OCI-M2 (cell line): ENCODE data around the gene CCR1.

Experiments
- DNase-seq: peaks from one replicate; lab custom pipeline; 2025; ENCODE audit not compliant: unreplicated experiment; lab: John Stamatoyannopoulos, UW

CCR1 gene

DNA sequence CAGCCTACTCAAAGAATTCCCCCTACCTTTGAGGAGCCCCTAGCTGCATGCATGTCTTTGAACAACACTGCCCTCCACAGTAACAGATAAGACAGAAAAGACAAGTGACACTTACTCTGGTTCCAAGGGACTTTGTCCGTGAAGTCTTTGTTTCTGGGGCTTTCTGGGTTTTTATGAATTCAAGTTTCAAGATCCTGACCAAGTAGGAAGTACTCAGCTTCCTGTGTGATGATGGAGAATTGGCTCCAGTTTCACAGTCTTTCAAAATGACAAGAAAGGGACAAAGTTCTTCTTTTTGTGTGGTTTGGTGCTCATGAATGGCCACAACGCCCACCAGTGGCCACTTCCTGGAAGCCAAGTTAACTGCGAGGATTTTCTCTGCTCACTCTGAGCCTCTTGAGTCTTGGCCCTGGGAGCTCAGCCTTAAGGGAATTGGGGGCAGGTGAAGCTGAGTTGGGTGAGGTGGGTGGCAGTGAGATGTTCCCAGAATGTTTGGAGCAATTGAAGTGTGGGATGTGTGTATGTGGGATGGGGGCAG is at the start of gene CCR1:
CCR1 (minus strand) TSS at position 147 of the 538 bp plus-strand sequence. CDS start 4,000 bp downstream, outside the sequence.
- no peak for DNase-seq

DNA sequence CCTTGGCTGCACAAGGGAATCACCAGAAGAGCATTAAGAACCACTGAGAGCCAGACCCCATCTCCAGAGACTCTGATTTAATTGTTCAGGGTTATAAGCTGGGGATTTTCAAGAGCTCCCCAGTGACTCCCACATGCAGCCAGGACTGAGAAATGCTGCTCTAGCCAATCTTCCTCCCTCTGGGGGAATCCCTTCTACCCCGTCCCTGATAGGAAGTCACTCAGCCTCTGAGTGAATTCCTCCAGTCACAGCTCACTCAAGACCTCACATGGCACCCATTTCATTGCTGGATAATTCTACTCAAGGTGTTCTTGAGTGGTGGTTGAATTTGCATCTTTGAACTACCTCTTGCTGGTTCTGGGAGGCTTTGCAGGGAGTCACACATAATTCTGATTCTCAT is 44.9 kb upstream of the CCR1 start:
- DNase-seq: no peak

GRCh38 chr3:46245146-46245545 is 37.0 kb upstream of the CCR1 start:
- no peak for DNase-seq

DNA sequence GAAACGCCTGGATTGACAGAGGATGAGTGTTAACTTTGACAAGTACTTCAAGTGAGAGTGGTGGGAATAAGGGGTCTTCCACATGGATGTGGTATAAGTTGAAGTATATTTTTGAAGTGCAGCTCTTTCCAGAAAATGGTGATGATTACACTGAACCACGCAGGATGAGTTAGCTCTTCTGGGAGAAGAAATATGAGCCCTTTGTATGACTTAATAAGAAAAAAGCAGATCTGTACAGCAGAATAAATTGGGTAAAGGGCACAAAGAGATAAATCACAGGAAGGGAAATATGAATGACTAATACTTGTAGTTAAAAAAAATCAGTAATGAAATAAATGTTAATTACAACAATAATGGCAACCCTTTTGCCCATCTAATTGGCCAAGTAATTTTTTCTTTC is 35.4 kb upstream of the CCR1 start:
- no peak for DNase-seq

DNA sequence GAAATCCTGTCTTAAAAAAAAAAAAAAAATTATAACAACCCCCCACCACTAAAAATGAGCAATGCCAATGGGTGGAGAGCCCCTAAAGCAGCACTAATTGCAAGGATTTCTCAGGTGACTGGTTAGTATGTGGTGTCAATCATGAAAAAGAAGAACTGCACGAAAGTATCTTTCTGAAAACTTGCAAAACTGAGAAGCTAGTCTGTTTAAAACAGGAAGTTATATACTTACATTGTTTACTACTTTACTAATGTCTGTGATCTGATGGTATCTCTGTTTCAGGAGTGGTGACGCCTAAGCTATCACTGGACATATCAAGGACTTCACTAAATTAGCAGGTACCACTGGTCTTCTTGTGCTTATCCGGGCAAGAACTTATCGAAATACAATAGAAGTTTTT is 34.0 kb upstream of the CCR1 start, which contains the start of gene CCR3:
CCR3 (plus strand) TSS at position 341 of the 400 bp plus-strand sequence. CDS start 22,699 bp downstream, outside the sequence.
- no peak for DNase-seq

- no peak for DNase-seq
Observed at GRCh38 chr3:46239952-46240351, 31.8 kb upstream of the CCR1 start.

DNA sequence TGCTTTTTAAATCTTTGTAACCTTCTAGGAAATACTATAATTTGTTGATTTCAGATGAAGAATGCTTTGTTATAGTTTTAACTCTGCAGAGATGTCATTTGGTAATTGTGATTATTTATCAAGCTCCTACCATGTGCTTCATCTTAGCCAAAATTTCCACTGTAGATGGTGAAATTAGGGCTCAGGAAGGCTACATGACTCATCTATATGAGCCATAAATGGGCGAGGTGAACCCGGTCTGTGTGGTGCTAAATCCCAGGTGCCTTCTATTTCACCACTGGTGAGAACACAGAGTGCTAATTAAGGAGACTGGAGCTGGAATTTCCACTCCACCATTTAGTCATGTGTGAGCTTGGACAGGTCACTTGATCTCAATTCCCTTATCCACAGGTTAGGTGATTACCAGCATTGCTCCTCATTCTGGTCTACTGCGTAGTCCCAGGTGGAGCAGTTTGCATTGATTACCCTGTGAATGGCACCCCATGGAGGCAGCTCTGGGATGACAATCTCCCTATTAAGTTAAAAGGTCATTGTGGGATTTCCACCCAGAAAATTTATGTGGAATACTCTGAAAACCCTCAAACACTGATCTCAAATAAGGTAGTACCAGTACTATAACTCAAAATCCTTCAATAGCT is 31.3 kb upstream of the CCR1 start:
- no peak for DNase-seq

DNA sequence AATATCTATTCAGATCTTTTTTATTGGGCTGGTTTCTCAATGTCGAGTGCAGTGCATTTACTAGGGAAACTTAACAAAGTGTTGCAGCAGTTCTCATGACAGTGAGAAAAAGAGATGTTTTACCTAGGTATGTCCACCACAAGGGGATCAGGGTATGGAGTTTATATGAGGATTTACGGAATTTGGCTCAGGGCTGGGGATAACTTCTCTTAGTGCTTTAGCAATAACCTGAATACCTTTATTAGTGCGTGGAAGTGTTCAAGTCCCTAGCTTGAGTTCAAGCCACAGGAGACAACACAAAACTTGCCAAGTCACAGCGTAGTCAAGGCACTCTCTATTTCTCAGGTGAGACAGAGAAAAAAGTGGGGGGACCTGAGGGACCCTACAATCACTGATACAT is 30.3 kb upstream of the CCR1 start:
- no peak for DNase-seq

GRCh38 chr3:46236294-46237054 is 28.4 kb upstream of the CCR1 start:
- DNase-seq: no peak

DNA sequence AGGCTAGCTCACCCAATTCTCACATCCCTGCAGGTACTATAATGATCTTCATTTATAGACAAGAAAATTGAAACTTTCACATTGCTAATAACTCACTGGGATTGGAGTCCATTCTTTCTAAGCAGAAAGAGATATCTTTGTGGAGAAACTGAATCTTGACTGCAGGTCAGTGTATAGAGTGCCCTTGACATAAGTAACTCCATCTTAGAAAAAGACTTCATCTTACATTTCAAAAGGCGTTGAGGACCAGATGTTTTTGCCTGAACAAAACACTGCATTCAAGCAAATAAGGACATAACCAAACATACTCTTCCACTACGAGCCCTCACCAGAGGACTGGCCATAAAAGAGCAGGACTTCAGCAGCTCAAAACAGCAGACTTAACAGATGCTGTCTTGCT is 27.3 kb upstream of the CCR1 start:
- DNase-seq: no peak

GRCh38 chr3:46233194-46233593 is 25.1 kb upstream of the CCR1 start:
- DNase-seq: no peak

DNA sequence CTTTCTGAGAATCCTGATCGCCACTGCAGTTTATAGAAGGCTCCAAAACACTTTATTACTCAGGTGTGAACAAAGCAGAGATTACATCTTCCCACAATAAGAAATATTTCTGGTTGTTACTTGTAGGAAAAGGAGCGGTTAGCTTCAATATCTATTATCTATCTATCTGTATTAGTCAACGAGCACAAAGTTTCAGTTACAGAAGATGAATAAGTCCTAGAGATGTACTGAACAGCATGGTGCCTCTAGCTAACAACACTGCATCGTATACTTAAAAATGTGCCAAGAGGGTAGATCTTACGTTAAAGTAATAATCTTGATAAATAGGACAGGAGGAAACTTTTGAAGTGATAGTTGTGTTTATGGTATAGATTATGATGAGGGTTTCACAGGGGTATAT is 23.2 kb upstream of the CCR1 start:
- DNase-seq: no peak

DNA sequence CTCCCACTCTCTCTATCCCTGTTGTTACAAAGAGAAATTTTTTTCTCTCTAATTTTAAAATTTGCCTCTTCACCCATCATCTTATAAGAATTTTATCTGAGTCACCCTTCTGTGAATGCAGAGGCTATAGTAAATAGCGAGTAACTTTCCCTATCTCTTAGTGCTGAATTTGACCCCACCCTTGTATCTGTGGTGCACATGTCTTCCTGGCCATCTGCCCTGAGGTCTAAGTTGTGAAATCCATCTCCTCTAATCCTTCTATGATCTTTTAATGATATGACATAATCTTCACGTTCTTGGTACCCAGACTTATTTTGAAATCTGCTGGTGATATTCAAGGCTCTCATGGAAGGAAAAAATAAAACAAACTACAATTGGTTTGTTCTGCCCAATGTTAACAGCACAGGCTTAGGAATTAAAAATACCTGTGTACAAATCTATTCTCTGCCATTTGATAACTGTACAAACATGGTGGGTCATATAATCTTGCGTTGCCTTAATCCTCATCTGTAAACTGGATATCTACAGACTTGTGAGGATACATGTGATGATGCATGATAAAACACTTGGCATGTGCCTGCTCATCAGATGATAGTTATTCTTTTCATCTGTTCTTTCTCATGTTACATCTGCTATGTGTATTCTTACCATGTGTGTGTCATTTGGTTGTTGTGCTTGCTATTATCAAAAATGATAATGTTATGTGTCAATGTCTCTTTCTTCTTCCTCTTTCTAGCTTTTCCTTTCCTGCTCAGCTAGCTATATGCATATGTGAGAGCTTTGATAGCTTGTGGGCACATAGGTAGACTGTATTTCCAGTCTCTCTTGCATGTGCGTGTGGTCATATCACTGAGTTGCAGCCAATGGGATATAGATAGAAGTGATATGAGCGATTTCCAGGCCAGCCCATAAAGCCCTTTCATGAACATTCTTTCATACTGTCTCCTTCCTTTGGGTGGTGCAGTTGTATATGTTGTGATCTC is 20.4 kb upstream of the CCR1 start:
- DNase-seq: no peak

DNA sequence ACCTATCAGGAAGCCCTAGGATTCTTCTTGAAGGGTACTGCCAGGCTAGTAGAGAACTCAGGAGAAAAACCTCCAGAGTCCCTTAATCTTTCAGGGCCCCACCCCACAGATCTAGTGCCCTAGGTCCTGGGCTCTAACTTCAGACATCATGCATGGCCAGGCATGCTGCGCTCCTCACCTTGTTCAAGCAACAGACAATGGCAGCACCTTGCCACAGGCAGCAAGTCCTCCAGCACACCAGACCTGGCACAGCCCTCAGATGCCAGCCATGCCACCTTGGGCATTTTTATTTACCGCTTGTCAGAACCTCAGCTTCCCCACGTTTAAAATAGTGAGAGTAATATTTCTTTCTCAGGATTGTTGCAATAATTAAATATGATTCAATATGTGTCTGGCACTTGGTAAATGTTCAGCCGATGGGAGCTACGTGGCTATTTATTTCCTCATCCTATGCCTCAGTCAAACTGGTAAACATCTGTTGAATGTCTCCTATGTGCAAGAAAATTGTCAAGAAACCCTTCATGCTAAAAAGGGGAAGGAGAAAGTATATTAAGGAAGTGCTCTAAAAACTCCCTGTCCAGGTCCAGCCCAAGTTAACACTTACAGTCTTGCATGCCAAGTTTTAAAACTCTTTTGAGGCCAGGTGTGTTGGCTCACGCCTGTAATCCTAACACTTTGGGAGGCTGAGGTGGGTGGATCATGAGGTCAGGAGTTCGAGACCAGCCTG is 14.5 kb upstream of the CCR1 start:
- no peak for DNase-seq

GRCh38 chr3:46221938-46222337 is 13.8 kb upstream of the CCR1 start:
- DNase-seq: no peak

GRCh38 chr3:46221391-46221790 is 13.3 kb upstream of the CCR1 start:
- no peak for DNase-seq

- no peak for DNase-seq
Observed at GRCh38 chr3:46218196-46218709, 10.1 kb upstream of the CCR1 start.

- no peak for DNase-seq
Observed at GRCh38 chr3:46215810-46216414, 7.8 kb upstream of the CCR1 start.

- DNase-seq: no peak
Observed at GRCh38 chr3:46214751-46215352, 6.7 kb upstream of the CCR1 start.
